WTC11 (cell line): ENCODE measurements around the gene KCTD16. TPM values are rescaled to one million over a fixed set of nuclear protein-coding genes. Genes with fewer than 3 reads are reported as not detected.

Experiments used
- ATAC-seq: fragments of 200-7000 bp; cut with Tn5 transposase; 2 replicates; pipeline ENCODE4 v1.10.0; 2021; ENCODE audit warnings: mild to moderate bottlenecking, moderate library complexity
- CTCF ChIA-PET: fragments of 300-600 bp; sonication (Branson Sonifier 250); formaldehyde crosslinking; loops from one replicate; lab custom pipeline; 2021; ENCODE audit warnings: antibody characterized with exemption; lab: Charles Lee
- POLR2A ChIA-PET: fragments of 350-600 bp; sonication (Branson Sonifier 250); formaldehyde crosslinking; loops from one replicate; lab custom pipeline; 2021; ENCODE audit warnings: antibody characterized with exemption; lab: Charles Lee
- DNase-seq: peaks from one replicate; pipeline ENCODE4 v3.0.0; 2021; ENCODE audit warnings: low spot score
- H3K27ac Mint-ChIP-seq: 2 replicates; pipeline ENCODE4 v1.8.0; 2021; ENCODE audit warnings: mixed read lengths
- H3K27me3 Mint-ChIP-seq: 2 replicates; pipeline ENCODE4 v1.8.0; 2021; ENCODE audit warnings: low read depth, mild to moderate bottlenecking, moderate library complexity, mixed read lengths
- H3K36me3 Mint-ChIP-seq: 2 replicates; pipeline ENCODE4 v1.8.0; 2021; ENCODE audit warnings: mixed read lengths
- H3K4me1 Mint-ChIP-seq: 2 replicates; pipeline ENCODE4 v1.8.0; 2022; ENCODE audit warnings: mixed read lengths
- H3K4me3 Mint-ChIP-seq: 2 replicates; pipeline ENCODE4 v1.8.0; 2021; ENCODE audit warnings: mild to moderate bottlenecking, moderate library complexity, mixed read lengths
- H3K9me3 Mint-ChIP-seq: 2 replicates; pipeline ENCODE4 v1.8.0; 2021; ENCODE audit warnings: mixed read lengths
- ATF2 ChIP-seq: sonication (generic); formaldehyde crosslinking; IDR thresholded peaks from 2 replicates; pipeline ENCODE4 v1.8.1; 2022; ENCODE audit warnings: low read depth, missing genetic modification reagents, borderline replicate concordance
- ATF6 ChIP-seq: sonication (generic); formaldehyde crosslinking; IDR thresholded peaks from 2 replicates; pipeline ENCODE4 v1.8.1; 2023; ENCODE audit warnings: mild to moderate bottlenecking, missing genetic modification reagents
- CDX4 ChIP-seq: fragments of 250-450 bp; sonication (Bioruptor Pico); IDR thresholded peaks from 2 replicates; pipeline ENCODE4 v1.9.0; 2021; ENCODE audit warnings: moderate library complexity, mild to moderate bottlenecking, inconsistent platforms, borderline replicate concordance
- ELF4 ChIP-seq: sonication (generic); formaldehyde crosslinking; IDR thresholded peaks from 2 replicates; pipeline ENCODE4 v1.8.1; 2022; ENCODE audit warnings: low read depth, mild to moderate bottlenecking, moderate library complexity, missing genetic modification reagents
- EMX1 ChIP-seq: fragments of 250-450 bp; sonication (Bioruptor Pico); IDR thresholded peaks from 2 replicates; pipeline ENCODE4 v1.8.0; 2021; ENCODE audit warnings: mild to moderate bottlenecking
- MAX ChIP-seq: sonication (generic); formaldehyde crosslinking; IDR thresholded peaks from 2 replicates; pipeline ENCODE4 v1.8.0; 2022; ENCODE audit warnings: mild to moderate bottlenecking, missing genetic modification reagents
- MXD4 ChIP-seq: fragments of 250-450 bp; sonication (Bioruptor Pico); IDR thresholded peaks from 2 replicates; pipeline ENCODE4 v1.8.0; 2021; ENCODE audit warnings: mild to moderate bottlenecking, moderate library complexity, borderline replicate concordance
- OVOL2 ChIP-seq: fragments of 250-450 bp; sonication (Bioruptor Pico); IDR thresholded peaks from 2 replicates; pipeline ENCODE4 v1.9.0; 2021; ENCODE audit warnings: mild to moderate bottlenecking, borderline replicate concordance
- PRDM15 ChIP-seq: sonication (generic); formaldehyde crosslinking; IDR thresholded peaks from 2 replicates; pipeline ENCODE4 v1.8.0; 2022; ENCODE audit warnings: missing genetic modification reagents
- RELA ChIP-seq: sonication (generic); formaldehyde crosslinking; IDR thresholded peaks from 2 replicates; pipeline ENCODE4 v1.8.1; 2022; ENCODE audit warnings: missing genetic modification reagents, mild to moderate bottlenecking, borderline replicate concordance
- TP53 ChIP-seq: sonication (generic); formaldehyde crosslinking; IDR thresholded peaks from 2 replicates; pipeline ENCODE4 v1.8.1; 2023; ENCODE audit warnings: mild to moderate bottlenecking, missing genetic modification reagents
- USF2 ChIP-seq: sonication (generic); formaldehyde crosslinking; IDR thresholded peaks from 2 replicates; pipeline ENCODE4 v1.8.1; 2023; ENCODE audit warnings: mild to moderate bottlenecking, missing genetic modification reagents, moderate library complexity
- ZBTB43 ChIP-seq: sonication (generic); formaldehyde crosslinking; IDR thresholded peaks from 2 replicates; pipeline ENCODE4 v1.8.1; 2023; ENCODE audit warnings: mild to moderate bottlenecking, missing genetic modification reagents
- ZNF138 ChIP-seq: sonication (generic); formaldehyde crosslinking; conservative IDR thresholded peaks from 2 replicates; pipeline ENCODE4 v1.8.1; 2022; ENCODE audit warnings: mild to moderate bottlenecking, moderate library complexity, missing genetic modification reagents
- total RNA-seq: library from RNA; stranded (reverse); gene quantifications from 3 replicates; pipeline ENCODE4 v1.2.3, GENCODE V29; 2021

KCTD16 gene
- total RNA-seq, 1 experiment from 2014 or later: 0.20 TPM

- POLR2A ChIA-PET: no interaction called here
- DNase-seq: no peak
- TF ChIP-seq ZNF138 (CRISPR knock-in tag): no peak
- TF ChIP-seq CDX4 (CRISPR knock-in tag): no peak
- TF ChIP-seq OVOL2 (CRISPR knock-in tag): no peak
- TF ChIP-seq ZBTB43: no peak
- TF ChIP-seq MAX: no peak
- no peak for TF ChIP-seq TP53 (CRISPR knock-in tag)
- no peak for TF ChIP-seq USF2
- TF ChIP-seq ELF4 (CRISPR knock-in tag): no peak
- TF ChIP-seq ATF6 (CRISPR knock-in tag): no peak
- TF ChIP-seq MXD4: no peak
- no peak for TF ChIP-seq EMX1 (CRISPR knock-in tag)
- TF ChIP-seq PRDM15 (CRISPR knock-in tag): no peak
- no peak for TF ChIP-seq RELA (CRISPR knock-in tag)
- TF ChIP-seq ATF2 (CRISPR knock-in tag): no peak
- TF ChIP-seq, all 79 proteins: peak for 0
- no peak for ATAC-seq
- Mint-ChIP-seq H3K27me3 (no peaks in the 10 kb centered on the region; the same call in 1 of the 2 replicates), H3K4me1 (peaks cover 3% of the 10 kb centered on the region; the same call in 1 of the 2 replicates), H3K9me3 (peaks cover 4% of the 10 kb centered on the region; the same call in 1 of the 2 replicates), H3K27ac (no peak overlapping the region), H3K4me3 (no peak overlapping the region), H3K36me3 (no peaks in the 10 kb centered on the region)
- CTCF ChIA-PET: no interaction called here
These were observed 277.8 kb downstream of the KCTD16 start for GRCh38 chr5:144448457-144448856.
